ENCODE results near the gene DMWD.

DNA sequence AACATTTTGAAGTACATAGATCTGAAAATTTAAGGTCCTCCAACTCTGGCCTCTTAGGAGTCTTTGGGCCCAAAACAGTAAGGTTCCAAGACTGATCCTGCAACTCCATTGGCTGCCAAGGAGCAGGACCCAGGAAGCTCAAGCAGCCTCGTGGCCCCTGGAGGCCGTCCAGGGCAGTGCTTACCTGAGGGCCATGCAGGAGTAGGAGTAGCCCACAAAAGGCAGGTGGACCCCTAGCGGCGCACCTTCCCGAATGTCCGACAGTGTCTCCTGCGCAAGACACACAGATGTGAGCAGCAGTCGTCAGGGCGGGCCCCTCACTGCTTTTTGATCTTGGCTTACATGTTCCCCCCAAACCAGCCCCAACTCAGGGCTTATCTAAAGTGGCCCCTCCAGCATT, 17.9 kb downstream of the DMWD start:
- TF ChIP-seq POLR2AphosphoS5 (IDR thresholded peaks at IDR 0.05) = no peak
- TF ChIP-seq, protein P1, sequence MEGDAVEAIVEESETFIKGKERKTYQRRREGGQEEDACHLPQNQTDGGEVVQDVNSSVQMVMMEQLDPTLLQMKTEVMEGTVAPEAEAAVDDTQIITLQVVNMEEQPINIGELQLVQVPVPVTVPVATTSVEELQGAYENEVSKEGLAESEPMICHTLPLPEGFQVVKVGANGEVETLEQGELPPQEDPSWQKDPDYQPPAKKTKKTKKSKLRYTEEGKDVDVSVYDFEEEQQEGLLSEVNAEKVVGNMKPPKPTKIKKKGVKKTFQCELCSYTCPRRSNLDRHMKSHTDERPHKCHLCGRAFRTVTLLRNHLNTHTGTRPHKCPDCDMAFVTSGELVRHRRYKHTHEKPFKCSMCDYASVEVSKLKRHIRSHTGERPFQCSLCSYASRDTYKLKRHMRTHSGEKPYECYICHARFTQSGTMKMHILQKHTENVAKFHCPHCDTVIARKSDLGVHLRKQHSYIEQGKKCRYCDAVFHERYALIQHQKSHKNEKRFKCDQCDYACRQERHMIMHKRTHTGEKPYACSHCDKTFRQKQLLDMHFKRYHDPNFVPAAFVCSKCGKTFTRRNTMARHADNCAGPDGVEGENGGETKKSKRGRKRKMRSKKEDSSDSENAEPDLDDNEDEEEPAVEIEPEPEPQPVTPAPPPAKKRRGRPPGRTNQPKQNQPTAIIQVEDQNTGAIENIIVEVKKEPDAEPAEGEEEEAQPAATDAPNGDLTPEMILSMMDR (IDR thresholded peaks at IDR 0.05) = no peak

Data from sigmoid colon (tissue), 4 donors.